Astrocyte (in vitro differentiated cells and primary cell): ENCODE results near the gene CEP128. TPM values are rescaled to one million over a fixed set of nuclear protein-coding genes. Genes with fewer than 3 reads are reported as not detected.

Experiments
- DNase-seq: peaks from one replicate; pipeline ENCODE4 v3.0.0-alpha.2; 2010; ENCODE audit warnings: low read depth
- FAIRE-seq: peaks from 2 replicates; lab custom pipeline; 2011; peaks lifted over from hg19 to GRCh38; lab: Jason Lieb, UNC
- H2AFZ ChIP-seq: 2 replicates; pipeline ENCODE4 v1.6.0; 2012; ENCODE audit warnings: low read depth, low read length, inconsistent platforms
- H3K27ac ChIP-seq: 2 replicates; pipeline ENCODE4 v1.5.1; 2011; ENCODE audit warnings: low read depth, low read length, inconsistent platforms
- H3K27me3 ChIP-seq: 2 replicates; pipeline ENCODE4 v1.6.0; 2011; ENCODE audit warnings: low read length, inconsistent platforms; ENCODE audit not compliant: insufficient read depth
- H3K36me3 ChIP-seq: 2 replicates; pipeline ENCODE4 v1.5.1; 2011; ENCODE audit warnings: low read length, inconsistent platforms; ENCODE audit not compliant: insufficient read depth
- H3K4me1 ChIP-seq: 2 replicates; pipeline ENCODE4 v1.5.1; 2011; ENCODE audit warnings: low read length, inconsistent platforms; ENCODE audit not compliant: insufficient read depth
- H3K4me2 ChIP-seq: 2 replicates; pipeline ENCODE4 v1.6.0; 2012; ENCODE audit warnings: low read length, inconsistent platforms
- H3K4me3 ChIP-seq: 2 replicates; pipeline ENCODE4 v1.5.1; 2011; ENCODE audit warnings: low read depth, mild to moderate bottlenecking, low read length, inconsistent platforms; ENCODE audit not compliant: insufficient read depth
- H3K79me2 ChIP-seq: 2 replicates; pipeline ENCODE4 v1.6.0; 2012; ENCODE audit warnings: mild to moderate bottlenecking, low read length, inconsistent platforms; ENCODE audit not compliant: insufficient read depth
- H3K9ac ChIP-seq: 2 replicates; pipeline ENCODE4 v1.6.0; 2012; ENCODE audit warnings: mild to moderate bottlenecking, low read length, inconsistent platforms
- H3K9me3 ChIP-seq: 2 replicates; pipeline ENCODE4 v1.5.1; 2012; ENCODE audit warnings: low read depth, mild to moderate bottlenecking, low read length, inconsistent platforms; ENCODE audit not compliant: insufficient read depth
- H4K20me1 ChIP-seq: 2 replicates; pipeline ENCODE4 v1.6.0; 2012; ENCODE audit warnings: low read length, inconsistent platforms; ENCODE audit not compliant: insufficient read depth
- H3K27ac Mint-ChIP-seq: one replicate; pipeline ENCODE4 v1.8.0; 2021; ENCODE audit warnings: mild to moderate bottlenecking, mixed read lengths; ENCODE audit not compliant: unreplicated experiment
- H3K27me3 Mint-ChIP-seq: one replicate; pipeline ENCODE4 v1.8.0; 2021; ENCODE audit warnings: low read depth, mixed read lengths; ENCODE audit not compliant: unreplicated experiment
- H3K36me3 Mint-ChIP-seq: one replicate; pipeline ENCODE4 v1.8.0; 2021; ENCODE audit warnings: low read depth, mixed read lengths; ENCODE audit not compliant: unreplicated experiment
- H3K4me1 Mint-ChIP-seq: one replicate; pipeline ENCODE4 v1.8.0; 2021; ENCODE audit warnings: low read depth, mixed read lengths; ENCODE audit not compliant: unreplicated experiment
- H3K4me3 Mint-ChIP-seq: one replicate; pipeline ENCODE4 v1.8.0; 2021; ENCODE audit warnings: mild to moderate bottlenecking, moderate library complexity, mixed read lengths; ENCODE audit not compliant: unreplicated experiment
- H3K9me3 Mint-ChIP-seq: one replicate; pipeline ENCODE4 v1.8.0; 2021; ENCODE audit warnings: mild to moderate bottlenecking, mixed read lengths; ENCODE audit not compliant: unreplicated experiment
- CTCF ChIP-seq: IDR thresholded peaks from 2 replicates; pipeline ENCODE4 v1.5.1; 2011; ENCODE audit warnings: low read depth, mild to moderate bottlenecking, inconsistent platforms, low read length, moderate library complexity; ENCODE audit not compliant: insufficient read depth
- EZH2 ChIP-seq: IDR thresholded peaks from 2 replicates; pipeline ENCODE4 v1.6.1; 2012; ENCODE audit warnings: mild to moderate bottlenecking, low read length, inconsistent platforms; ENCODE audit not compliant: insufficient read depth
- total RNA-seq: library from RNA; stranded (reverse); gene quantifications from 2 replicates; pipeline ENCODE4 v1.2.1, GENCODE V29; 2021

The CEP128 gene
- total RNA-seq, 1 donor from 2014 or later: 6.4 TPM

GRCh38 chr14:80772504-80772903, 169.0 kb downstream of the CEP128 start:
- Histone ChIP-seq H3K9ac (no peak overlapping the region), H4K20me1 (no peaks in the 10 kb centered on the region), H3K4me1 (no peaks in the 10 kb centered on the region), H3K4me3 (no peak overlapping the region), H2AFZ (no peak overlapping the region), H3K36me3 (no peaks in the 10 kb centered on the region), H3K79me2 (no peaks in the 10 kb centered on the region), H3K27me3 (no peaks in the 10 kb centered on the region), H3K27ac (no peak overlapping the region), H3K4me2 (no peak overlapping the region), H3K9me3 (no peaks in the 10 kb centered on the region)
- DNase-seq (no peak), FAIRE-seq (no peak)
- no peak overlapping the region for H3K4me3 Mint-ChIP-seq
- H3K27me3 Mint-ChIP-seq: no peaks in the 10 kb centered on the region
- H3K9me3 Mint-ChIP-seq: no peaks in the 10 kb centered on the region
- H3K27ac Mint-ChIP-seq: no peak overlapping the region
- no peaks in the 10 kb centered on the region for H3K4me1 Mint-ChIP-seq
- TF ChIP-seq CTCF (no peak), EZH2 (no peak)
- no peaks in the 10 kb centered on the region for H3K36me3 Mint-ChIP-seq

DNA sequence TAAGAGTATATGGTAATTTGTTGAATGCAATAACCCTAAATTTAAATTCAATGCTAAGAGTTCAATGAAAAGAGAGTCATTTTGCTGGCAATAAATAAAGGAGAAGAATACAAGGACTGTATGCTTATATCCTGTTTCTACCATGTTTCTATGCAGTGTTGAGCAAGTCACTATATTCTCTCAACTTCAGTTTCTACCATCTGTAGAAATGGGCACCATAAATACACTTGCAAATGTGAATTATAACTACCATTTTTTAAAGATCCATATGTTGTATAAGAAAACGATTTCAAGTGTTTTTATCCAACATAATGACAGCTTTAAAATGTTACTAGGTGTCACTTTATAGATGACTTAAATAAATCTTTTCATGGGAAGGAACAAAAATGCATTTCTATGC, 170.3 kb downstream of the CEP128 start:
- Histone ChIP-seq H3K4me3 (no peak overlapping the region), H3K27me3 (no peaks in the 10 kb centered on the region), H3K9ac (no peak overlapping the region), H3K9me3 (no peaks in the 10 kb centered on the region), H2AFZ (no peak overlapping the region), H4K20me1 (no peaks in the 10 kb centered on the region), H3K79me2 (no peaks in the 10 kb centered on the region), H3K36me3 (no peaks in the 10 kb centered on the region), H3K4me2 (no peak overlapping the region), H3K4me1 (no peaks in the 10 kb centered on the region), H3K27ac (no peak overlapping the region)
- Mint-ChIP-seq H3K27ac (no peak overlapping the region), H3K9me3 (no peaks in the 10 kb centered on the region), H3K36me3 (no peaks in the 10 kb centered on the region), H3K4me1 (no peaks in the 10 kb centered on the region), H3K27me3 (no peaks in the 10 kb centered on the region), H3K4me3 (no peak overlapping the region)
- TF ChIP-seq EZH2: no peak
- no peak for TF ChIP-seq CTCF
- FAIRE-seq: no peak
- DNase-seq: no peak

DNA sequence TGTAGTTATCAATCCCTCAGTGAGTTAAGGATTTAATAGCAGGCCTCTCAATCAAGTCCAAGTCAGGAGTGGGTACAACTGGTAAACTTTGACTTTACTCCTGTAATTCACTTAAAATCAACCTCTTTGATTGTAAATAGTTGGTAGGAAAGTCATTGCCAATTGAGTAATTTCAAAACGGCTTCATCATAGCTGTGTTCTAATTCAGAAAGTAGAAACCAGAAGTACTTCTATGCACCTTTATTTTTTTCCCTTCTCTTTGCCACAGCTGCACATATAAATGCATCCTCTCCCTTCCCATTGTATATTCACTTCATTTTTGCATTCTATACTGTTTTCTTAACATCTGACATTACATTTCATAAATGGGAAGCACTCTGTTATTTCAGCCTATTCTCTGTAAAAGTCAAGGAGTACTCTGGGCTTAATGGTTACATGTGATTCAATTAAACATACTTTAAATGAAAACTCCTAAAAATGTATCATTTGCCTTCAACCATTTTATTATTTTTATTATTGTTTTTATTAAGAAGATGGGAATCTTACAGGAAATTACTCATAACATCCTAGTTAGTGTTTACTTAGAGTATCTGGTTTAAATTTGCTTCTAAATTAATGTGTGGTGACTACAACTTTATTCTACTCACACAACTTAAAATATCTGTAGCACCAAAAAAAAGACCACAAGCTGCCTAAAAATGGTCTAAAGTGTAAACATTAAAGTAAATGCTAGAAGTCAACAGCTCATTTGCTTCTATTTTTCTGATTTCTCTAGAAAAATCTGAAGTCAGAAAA, 171.2 kb downstream of the CEP128 start:
- no peak for DNase-seq
- no peak for FAIRE-seq
- Histone ChIP-seq H3K36me3 (no peaks in the 10 kb centered on the region), H2AFZ (no peak overlapping the region), H3K27me3 (no peaks in the 10 kb centered on the region), H3K4me1 (no peaks in the 10 kb centered on the region), H3K4me2 (no peak overlapping the region), H3K27ac (no peak overlapping the region), H3K9ac (no peak overlapping the region), H3K9me3 (no peaks in the 10 kb centered on the region), H3K4me3 (no peak overlapping the region), H4K20me1 (no peaks in the 10 kb centered on the region), H3K79me2 (no peaks in the 10 kb centered on the region)
- H3K36me3 Mint-ChIP-seq: no peaks in the 10 kb centered on the region
- H3K9me3 Mint-ChIP-seq: no peaks in the 10 kb centered on the region
- H3K27ac Mint-ChIP-seq: no peak overlapping the region
- H3K4me3 Mint-ChIP-seq: no peak overlapping the region
- no peaks in the 10 kb centered on the region for H3K4me1 Mint-ChIP-seq
- TF ChIP-seq CTCF (no peak), EZH2 (no peak)
- H3K27me3 Mint-ChIP-seq: no peaks in the 10 kb centered on the region
